DND-41 (cell line): ENCODE measurements around the gene LONP2.

Experiments
- CTCF ChIP-seq: IDR thresholded peaks from 2 replicates; pipeline ENCODE4 v1.5.1; 2012; ENCODE audit warnings: borderline replicate concordance, low read length, moderate library complexity, mild to moderate bottlenecking; ENCODE audit not compliant: poor library complexity, severe bottlenecking; ENCODE audit errors: extremely low read depth
- EZH2 ChIP-seq: IDR thresholded peaks from 3 replicates; pipeline ENCODE4 v1.6.1; 2012; ENCODE audit warnings: borderline replicate concordance, low read depth, mild to moderate bottlenecking, moderate library complexity, low read length, inconsistent platforms; ENCODE audit not compliant: severe bottlenecking

DNA sequence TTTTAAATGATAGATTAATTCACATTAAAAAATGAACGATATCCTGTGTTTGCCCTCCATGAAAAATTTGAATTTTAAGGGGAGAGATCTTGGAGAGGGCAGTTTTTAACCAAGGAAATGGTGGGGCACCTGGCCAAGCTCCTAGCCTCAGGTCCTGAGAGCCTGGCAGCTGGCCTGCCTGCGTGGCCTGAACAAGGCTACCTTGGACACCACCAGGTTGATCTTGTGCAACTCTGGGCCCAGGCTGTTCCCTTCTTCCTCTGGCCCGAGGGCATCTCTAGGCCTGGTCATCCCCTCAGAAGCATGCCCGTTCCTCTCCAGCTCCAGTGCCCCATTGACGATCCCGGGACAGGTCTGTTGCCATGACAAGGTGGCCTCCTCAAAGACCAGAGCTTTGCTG is 33.4 kb upstream of the LONP2 start:
- no peak for TF ChIP-seq CTCF
- no peak for TF ChIP-seq EZH2
